ENCODE results near the gene HRK. TPM values are rescaled to one million over a fixed set of nuclear protein-coding genes. Genes with fewer than 3 reads are reported as not detected.

HRK gene
- total RNA-seq, 2 experiments from 2014 or later = not detected

- peaks cover 82% of the 10 kb centered on the region for H3K4me1 Mint-ChIP-seq
- peaks cover 5% of the 10 kb centered on the region for H3K9me3 Mint-ChIP-seq
- H3K27ac Mint-ChIP-seq = peak overlapping the region; percentile 55
- ChIA-PET CTCF (interaction anchor here (1.8 kb wide), 1 partner anchor 20 kb away, joined by 6 read pairs; no protein-coding TSS in a partner anchor), POLR2A (interaction anchor here (0.8 kb wide), 1 partner anchor 14 kb away, joined by 6 read pairs; no protein-coding TSS in a partner anchor)
- DNase-seq = peak; percentile 61
- peak overlapping the region; percentile 11 for H3K4me3 Mint-ChIP-seq
- no peaks in the 10 kb centered on the region for H3K27me3 Mint-ChIP-seq
- peaks cover 57% of the 10 kb centered on the region for H3K36me3 Mint-ChIP-seq (ENCODE audit: low read depth)
These were observed 35.5 kb upstream of the HRK start for GRCh38 chr12:116916714-116917114.

GRCh38 chr12:116916122-116916521, 34.9 kb upstream of the HRK start:
- Mint-ChIP-seq H3K27me3 (no peaks in the 10 kb centered on the region), H3K27ac (peak overlapping the region; percentile 60), H3K4me1 (peaks cover 81% of the 10 kb centered on the region), H3K4me3 (no peak overlapping the region), H3K9me3 (peaks cover 5% of the 10 kb centered on the region), H3K36me3 (ENCODE audit: low read depth) (peaks cover 61% of the 10 kb centered on the region)
- DNase-seq = no peak
- ChIA-PET CTCF (interaction anchor here (0.7 kb wide), 1 partner anchor 173 kb away, joined by 3 read pairs; no protein-coding TSS in a partner anchor), POLR2A (interaction anchor here (0.8 kb wide), 1 partner anchor 15 kb away, joined by 6 read pairs; no protein-coding TSS in a partner anchor)

GRCh38 chr12:116915326-116915725, 34.1 kb upstream of the HRK start:
- CTCF ChIA-PET = interaction anchor here (0.7 to 0.9 kb wide), 2 partner anchors 14 to 174 kb away, joined by 3 read pairs; no protein-coding TSS in a partner anchor
- DNase-seq = no peak
- Mint-ChIP-seq H3K27ac (peak overlapping the region; percentile 60), H3K36me3 (ENCODE audit: low read depth) (peaks cover 55% of the 10 kb centered on the region), H3K9me3 (peaks cover 5% of the 10 kb centered on the region), H3K4me1 (peaks cover 76% of the 10 kb centered on the region), H3K4me3 (no peak overlapping the region), H3K27me3 (no peaks in the 10 kb centered on the region)
- POLR2A ChIA-PET = no interaction called here

DNA sequence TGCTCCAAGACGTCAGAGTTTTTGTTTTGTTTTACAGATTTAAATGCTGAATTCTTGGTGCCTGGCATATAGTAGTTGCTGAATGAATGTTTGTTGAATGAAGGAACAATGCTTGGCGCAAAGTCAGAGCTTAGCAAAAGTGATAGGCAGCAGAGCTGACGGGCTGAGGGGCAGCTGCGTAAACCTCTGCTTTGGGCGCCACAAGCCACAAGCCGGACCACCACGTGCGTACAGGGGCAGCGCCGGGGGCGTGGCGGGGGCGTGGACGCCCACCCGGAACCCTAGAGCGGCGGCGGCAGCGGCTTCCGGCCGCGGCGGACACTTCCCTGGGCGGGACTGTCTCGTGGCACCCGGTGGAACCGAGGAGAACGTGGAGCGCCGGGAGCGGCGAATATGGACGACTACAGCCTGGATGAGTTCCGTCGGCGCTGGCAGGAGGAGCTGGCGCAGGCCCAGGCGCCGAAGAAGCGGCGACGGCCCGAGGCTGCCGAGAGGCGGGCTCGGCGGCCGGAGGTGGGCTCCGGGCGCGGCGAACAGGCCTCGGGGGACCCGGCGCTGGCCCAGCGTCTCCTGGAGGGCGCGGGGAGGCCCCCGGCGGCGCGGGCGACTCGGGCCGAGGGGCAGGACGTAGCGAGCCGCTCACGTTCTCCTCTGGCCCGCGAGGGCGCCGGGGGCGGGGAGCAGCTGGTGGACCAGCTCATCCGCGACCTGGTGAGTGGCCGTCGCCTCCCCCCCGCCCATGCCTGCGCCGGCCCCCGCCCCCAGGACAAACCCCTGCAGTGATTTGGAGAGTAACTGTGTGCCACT, 29.6 kb upstream of the HRK start, which contains the start of gene FBXW8:
Gene FBXW8 (plus strand): TSS at position 306 of the 807 bp plus-strand sequence. CDS start 88 bp downstream, at position 394.
- Mint-ChIP-seq H3K4me3 (peak within 1 kb of the TSS; percentile 93), H3K9me3 (peaks cover 2% of the 10 kb centered on the region), H3K4me1 (peaks cover 38% of the 10 kb centered on the region), H3K36me3 (ENCODE audit: low read depth) (peaks cover 25% of the 10 kb centered on the region), H3K27ac (peak within 1 kb of the TSS; percentile 90), H3K27me3 (peaks cover 23% of the 10 kb centered on the region)
- ChIA-PET POLR2A (no interaction called here), CTCF (interaction anchor here (1.1 kb wide), 1 partner anchor 9 kb away, joined by 3 read pairs; no protein-coding TSS in a partner anchor)
- DNase-seq = peak; percentile 65

- Mint-ChIP-seq H3K27ac (peak overlapping the region; percentile 90), H3K9me3 (no peaks in the 10 kb centered on the region), H3K4me3 (peak overlapping the region; percentile 93), H3K36me3 (ENCODE audit: low read depth) (peaks cover 19% of the 10 kb centered on the region), H3K27me3 (peaks cover 23% of the 10 kb centered on the region), H3K4me1 (peaks cover 32% of the 10 kb centered on the region)
- POLR2A ChIA-PET = no interaction called here
- no peak for DNase-seq
- CTCF ChIA-PET = interaction anchor here (1.1 kb wide), 1 partner anchor 8 kb away, joined by 3 read pairs; no protein-coding TSS in a partner anchor
These were observed 29.0 kb upstream of the HRK start for GRCh38 chr12:116910280-116910644.

- H3K36me3 Mint-ChIP-seq (ENCODE audit: low read depth) = no peaks in the 10 kb centered on the region
- no peak overlapping the region for H3K4me3 Mint-ChIP-seq
- no peak overlapping the region for H3K27ac Mint-ChIP-seq
- H3K27me3 Mint-ChIP-seq = peaks cover 41% of the 10 kb centered on the region
- CTCF ChIA-PET = no interaction called here
- no peaks in the 10 kb centered on the region for H3K9me3 Mint-ChIP-seq
- DNase-seq = no peak
- POLR2A ChIA-PET = no interaction called here
- peaks cover 5% of the 10 kb centered on the region for H3K4me1 Mint-ChIP-seq
These were observed 25.0 kb upstream of the HRK start for GRCh38 chr12:116906285-116906684.

GRCh38 chr12:116903818-116904217, 22.6 kb upstream of the HRK start:
- no peaks in the 10 kb centered on the region for H3K9me3 Mint-ChIP-seq
- H3K27me3 Mint-ChIP-seq = peaks cover 51% of the 10 kb centered on the region
- no peak overlapping the region for H3K27ac Mint-ChIP-seq

GRCh38 chr12:116901612-116902011, 20.4 kb upstream of the HRK start:
- Mint-ChIP-seq H3K4me1 (no peaks in the 10 kb centered on the region), H3K4me3 (no peak overlapping the region), H3K9me3 (no peaks in the 10 kb centered on the region), H3K27ac (no peak overlapping the region), H3K36me3 (ENCODE audit: low read depth) (no peaks in the 10 kb centered on the region), H3K27me3 (peaks cover 41% of the 10 kb centered on the region)
- no peak for DNase-seq
- ChIA-PET POLR2A (no interaction called here), CTCF (interaction anchor here (1.6 kb wide), 1 partner anchor 9 kb away, joined by 3 read pairs; the partner anchor contains the start of gene FBXW8)

More at GRCh38 chr12:116903818-116904217, 22.6 kb upstream of the HRK start:
- no peak for DNase-seq
- POLR2A ChIA-PET = no interaction called here
- Mint-ChIP-seq H3K4me1 (no peaks in the 10 kb centered on the region), H3K36me3 (ENCODE audit: low read depth) (no peaks in the 10 kb centered on the region), H3K4me3 (no peak overlapping the region)
- CTCF ChIA-PET = no interaction called here

GRCh38 chr12:116898669-116899068, 17.4 kb upstream of the HRK start:
- ChIA-PET CTCF (no interaction called here), POLR2A (no interaction called here)
- no peaks in the 10 kb centered on the region for H3K4me1 Mint-ChIP-seq
- DNase-seq = no peak
- no peak overlapping the region for H3K4me3 Mint-ChIP-seq
- no peak overlapping the region for H3K27ac Mint-ChIP-seq
- no peaks in the 10 kb centered on the region for H3K9me3 Mint-ChIP-seq
- peaks cover 42% of the 10 kb centered on the region for H3K27me3 Mint-ChIP-seq
- no peaks in the 10 kb centered on the region for H3K36me3 Mint-ChIP-seq (ENCODE audit: low read depth)

- no peak for DNase-seq
- H3K36me3 Mint-ChIP-seq (ENCODE audit: low read depth) = no peaks in the 10 kb centered on the region
- no peaks in the 10 kb centered on the region for H3K9me3 Mint-ChIP-seq
- ChIA-PET CTCF (no interaction called here), POLR2A (no interaction called here)
- H3K27ac Mint-ChIP-seq = no peak overlapping the region
- H3K27me3 Mint-ChIP-seq = peaks cover 43% of the 10 kb centered on the region
- no peaks in the 10 kb centered on the region for H3K4me1 Mint-ChIP-seq
- H3K4me3 Mint-ChIP-seq = no peak overlapping the region
These were observed 16.2 kb upstream of the HRK start for GRCh38 chr12:116897476-116897875.

DNA sequence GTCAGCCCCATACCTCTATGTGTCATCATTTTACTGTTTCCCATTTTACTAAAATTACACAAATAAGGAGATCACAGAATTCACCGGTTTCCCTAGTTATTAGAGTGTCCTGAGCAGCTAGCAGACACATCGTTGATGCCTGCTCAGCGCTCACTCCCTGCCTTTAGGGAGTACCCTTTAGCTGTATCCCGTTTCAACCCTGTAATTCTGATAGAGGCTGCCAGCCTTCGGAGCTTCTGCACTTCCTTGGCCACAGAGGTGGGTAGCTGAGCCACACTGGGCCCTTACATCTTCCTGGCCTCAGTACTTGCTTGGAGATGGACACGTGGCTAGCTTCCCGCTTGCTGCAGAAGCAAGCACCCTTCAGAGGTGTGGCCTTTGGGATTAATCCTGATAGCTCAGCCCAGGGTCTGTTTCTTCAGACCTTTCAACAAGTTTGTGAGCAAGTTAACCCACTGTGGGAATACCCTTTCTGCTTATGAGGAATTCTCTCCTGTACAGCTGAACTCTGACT, 15.2 kb upstream of the HRK start:
- H3K27ac Mint-ChIP-seq = no peak overlapping the region
- H3K36me3 Mint-ChIP-seq (ENCODE audit: low read depth) = no peaks in the 10 kb centered on the region
- ChIA-PET CTCF (interaction anchor here (0.5 to 1.2 kb wide), 2 partner anchors 16 to 139 kb away, joined by 3 read pairs; partner anchors contain the start of gene HRK), POLR2A (no interaction called here)
- peaks cover 37% of the 10 kb centered on the region for H3K27me3 Mint-ChIP-seq
- no peak overlapping the region for H3K4me3 Mint-ChIP-seq
- no peak for DNase-seq
- no peaks in the 10 kb centered on the region for H3K4me1 Mint-ChIP-seq
- no peaks in the 10 kb centered on the region for H3K9me3 Mint-ChIP-seq

DNA sequence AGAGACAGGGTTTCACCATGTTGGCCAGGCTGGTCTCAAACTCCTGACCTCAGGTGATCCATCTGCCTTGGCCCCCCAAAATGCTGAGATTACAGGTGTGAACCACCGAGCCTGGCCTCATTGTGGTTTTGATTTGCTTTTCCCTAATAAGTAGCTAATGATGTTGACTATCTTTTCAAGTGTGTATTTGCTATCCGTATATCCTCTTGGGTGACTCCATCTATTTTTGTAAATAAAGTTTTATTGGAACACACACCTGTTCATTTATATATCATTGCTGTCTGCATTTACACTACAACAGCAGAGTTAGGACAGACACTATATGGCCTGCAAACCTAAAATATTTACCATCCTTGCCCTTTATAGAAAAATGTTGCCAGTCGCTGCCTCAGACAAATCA, 13.7 kb upstream of the HRK start:
- Mint-ChIP-seq H3K9me3 (peaks cover 3% of the 10 kb centered on the region), H3K27me3 (peaks cover 32% of the 10 kb centered on the region), H3K4me1 (no peaks in the 10 kb centered on the region), H3K36me3 (ENCODE audit: low read depth) (no peaks in the 10 kb centered on the region), H3K4me3 (no peak overlapping the region), H3K27ac (no peak overlapping the region)
- CTCF ChIA-PET = no interaction called here
- DNase-seq = no peak
- POLR2A ChIA-PET = no interaction called here
